K562 (cell line): ENCODE measurements around the gene HPD. TPM values are rescaled to one million over a fixed set of nuclear protein-coding genes. Genes with fewer than 3 reads are reported as not detected.

Source experiments
- CBX2 ChIP-seq: fragments of 200-600 bp; sonication (generic); IDR thresholded peaks from one replicate; pipeline ENCODE4 v1.6.1; 2012; ENCODE audit warnings: mild to moderate bottlenecking, low read length, inconsistent platforms; ENCODE audit not compliant: insufficient read depth, poor library complexity, severe bottlenecking
- CCAR2 ChIP-seq: fragments of 200-400 bp; formaldehyde crosslinking; IDR thresholded peaks from 2 replicates; pipeline ENCODE4 v1.6.1; 2017; ENCODE audit warnings: mild to moderate bottlenecking, low read depth, low read length
- CREM ChIP-seq: IDR thresholded peaks from 2 replicates; pipeline ENCODE4 v1.6.1; 2014; ENCODE audit warnings: antibody characterized with exemption, low read depth
- CUX1 ChIP-seq: fragments of 200-800 bp; sonication (Bioruptor generic); IDR thresholded peaks from 2 replicates; pipeline ENCODE4 v1.6.1; 2016; ENCODE audit warnings: missing genetic modification characterization, missing compliant biosample characterization
- ELF4 ChIP-seq: fragments of 450-650 bp; formaldehyde crosslinking; IDR thresholded peaks from 2 replicates; pipeline ENCODE4 v1.4.0; 2022; ENCODE audit warnings: missing genetic modification characterization
- FOXJ2 ChIP-seq: fragments of 200-800 bp; sonication (Bioruptor generic); IDR thresholded peaks from 2 replicates; pipeline ENCODE4 v1.6.1; 2016; ENCODE audit warnings: missing genetic modification characterization, missing compliant biosample characterization
- FOXK2 ChIP-seq, 2 experiments: fragments of 450-650 bp; IDR thresholded peaks in 1 of 2; conservative IDR thresholded peaks in 1 of 2; 2 replicates each; pipeline ENCODE4 v1.6.1; 2016; ENCODE audit warnings: low read depth in 2 of 2, mild to moderate bottlenecking in 1 of 2
- HDAC6 ChIP-seq: IDR thresholded peaks from 2 replicates; pipeline ENCODE4 v1.6.1; 2012; ENCODE audit warnings: low read depth, mild to moderate bottlenecking, control low read depth, inconsistent platforms, low read length, moderate library complexity
- HMGXB4 ChIP-seq: sonication (generic); formaldehyde crosslinking; IDR thresholded peaks from 2 replicates; pipeline ENCODE4 v1.8.1; 2023; ENCODE audit warnings: mild to moderate bottlenecking, missing genetic modification reagents
- KAT8 ChIP-seq: fragments of 450-650 bp; IDR thresholded peaks from 2 replicates; pipeline ENCODE4 v1.6.1; 2016; ENCODE audit warnings: low read depth, mild to moderate bottlenecking
- KLF6 ChIP-seq: fragments of 250-450 bp; sonication (Bioruptor Pico); IDR thresholded peaks from 2 replicates; pipeline ENCODE4 v1.4.0; 2020; ENCODE audit warnings: mild to moderate bottlenecking, moderate library complexity, borderline replicate concordance
- MXD1 ChIP-seq: fragments of 250-450 bp; sonication (Bioruptor Pico); IDR thresholded peaks from 2 replicates; pipeline ENCODE4 v1.8.0; 2021; ENCODE audit warnings: borderline replicate concordance, mild to moderate bottlenecking, moderate library complexity; ENCODE audit not compliant: poor library complexity, severe bottlenecking
- NCOA2 ChIP-seq, 2 experiments: fragments of 450-650 bp; IDR thresholded peaks; 2 replicates each; pipeline ENCODE4 v1.6.1; 2018; ENCODE audit warnings: mild to moderate bottlenecking in 2 of 2, moderate library complexity in 1 of 2; ENCODE audit not compliant: partially characterized antibody in 2 of 2
- NFYB ChIP-seq: IDR thresholded peaks from 2 replicates; pipeline ENCODE4 v1.6.1; 2011; ENCODE audit warnings: mild to moderate bottlenecking, moderate library complexity; ENCODE audit not compliant: insufficient read length; ENCODE audit errors: extremely low read depth
- PCBP1 ChIP-seq: fragments of 200-400 bp; formaldehyde crosslinking; IDR thresholded peaks from 2 replicates; pipeline ENCODE4 v1.6.1; 2018; ENCODE audit warnings: mild to moderate bottlenecking, low read depth, low read length; ENCODE audit not compliant: poor library complexity, severe bottlenecking
- PTTG1 ChIP-seq: fragments of 450-650 bp; IDR thresholded peaks from 2 replicates; pipeline ENCODE4 v1.6.1; 2016; ENCODE audit warnings: low read depth, mild to moderate bottlenecking, missing genetic modification characterization, missing compliant biosample characterization
- ZNF140 ChIP-seq: fragments of 250-450 bp; sonication (Bioruptor Pico); IDR thresholded peaks from 2 replicates; pipeline ENCODE4 v1.8.0; 2021; ENCODE audit warnings: moderate library complexity, mild to moderate bottlenecking, inconsistent platforms
- ZNF274 ChIP-seq: IDR thresholded peaks from 2 replicates; pipeline ENCODE4 v1.6.1; 2011; ENCODE audit warnings: low read depth, mild to moderate bottlenecking, low read length, moderate library complexity, borderline replicate concordance
- ZNF551 ChIP-seq: fragments of 250-450 bp; sonication (Bioruptor Pico); IDR thresholded peaks from 2 replicates; pipeline ENCODE4 v1.5.0; 2021; ENCODE audit warnings: mild to moderate bottlenecking, moderate library complexity
- polyA plus RNA-seq, 8 experiments: library from polyadenylated mRNA; depleted of rRNA in 4 of 8; stranded (reverse) in 5 of 8; unstranded in 3 of 8; fragments of >200 nt; fragmentation: Nextera tagmentation in 2 of 8; fragmentation: Illumina TruSeq in 1 of 8; extraction: Ambion mirVana in 2 of 8; extraction: Trizol in 1 of 8; gene quantifications; 2 replicates each; pipeline versions ENCODE4 v1.2.1 to v1.2.3, GENCODE V29; 2011 to 2014; ENCODE audit warnings: inconsistent platforms in 1 of 8, missing spikeins in 1 of 8
- total RNA-seq, 7 experiments: library from RNA; depleted of rRNA in 6 of 7; stranded (reverse); fragments of >200 nt in 6 of 7; fragmentation: Illumina TruSeq in 2 of 7; extraction: Trizol in 2 of 7; gene quantifications; 2 replicates each; pipeline versions ENCODE4 v1.2.1 to v1.2.3, GENCODE V29; 2011 to 2021; ENCODE audit warnings: low replicate concordance in 1 of 7

Gene HPD
- total and polyA plus RNA-seq, 9 of the 15 experiments (the other 6 are each of a cell fraction or from before 2014, with no cell fraction given) = 0.06 to 0.29 (median 0.07) TPM; not detected in 4

DNA sequence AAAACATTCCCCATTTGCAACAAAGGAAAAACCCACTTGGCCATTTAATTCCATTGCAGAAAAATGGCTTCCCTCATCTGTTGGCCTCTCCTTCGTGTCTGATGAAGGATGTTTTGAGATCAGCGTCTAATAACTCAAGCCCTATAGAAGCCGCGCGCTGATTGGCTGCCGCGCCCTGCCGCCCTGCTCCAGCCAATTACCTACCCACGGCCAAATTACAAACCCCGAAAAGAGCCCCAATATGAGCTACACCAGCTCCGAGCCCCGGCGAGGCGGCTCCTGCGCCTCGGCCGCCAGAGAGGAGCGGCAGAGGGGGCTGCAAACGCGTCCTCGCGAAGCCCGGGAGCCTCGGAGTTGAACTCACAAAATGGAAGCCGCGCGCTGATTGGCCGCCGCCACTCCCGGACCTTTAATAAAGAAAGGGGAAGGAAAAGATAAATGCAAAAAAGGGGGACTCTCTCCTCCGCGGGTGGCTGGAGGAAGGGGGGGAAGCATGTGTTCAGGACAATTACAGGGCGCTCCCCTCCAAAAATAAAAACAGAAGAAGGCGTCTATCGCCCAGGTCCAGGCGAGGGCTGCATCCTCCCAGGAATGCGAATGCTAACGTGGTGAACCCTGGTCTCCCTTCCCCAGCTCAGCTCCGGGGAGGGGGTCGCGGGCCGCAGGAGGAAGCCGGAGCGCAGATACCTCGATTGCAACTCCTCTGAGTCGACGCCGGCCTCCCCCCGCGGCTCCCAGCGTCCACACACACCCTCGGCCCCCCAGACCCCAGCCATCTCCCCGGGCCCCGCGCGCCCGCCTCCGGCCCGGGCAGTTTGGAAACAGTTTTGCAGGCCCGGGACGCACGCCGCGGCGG, 55.6 kb downstream of the HPD start (continued):
- no peak; the same call in 1 of the 2 replicates for TF ChIP-seq CUX1 (CRISPR knock-in tag)
- TF ChIP-seq CREM = peak; percentile 57; the same call in 1 of the 2 replicates
- peak in 1 of 2 experiments; percentile 36; a peak in 1 of 4 replicates for TF ChIP-seq FOXK2 (conservative IDR thresholded peaks at IDR 0.05 in 1 of 2, IDR thresholded peaks at IDR 0.05 in 1 of 2; ENCODE audit: low read depth in 2 of 2)
- TF ChIP-seq ZNF551 (CRISPR knock-in tag) = no peak
- no peak for TF ChIP-seq CCAR2
- TF ChIP-seq KAT8 = no peak
- TF ChIP-seq PTTG1 (tag) = no peak
- TF ChIP-seq NFYB = peak; percentile 55
- TF ChIP-seq FOXJ2 = no peak
- no peak for TF ChIP-seq HDAC6
- TF ChIP-seq CBX2 = no peak
- TF ChIP-seq KLF6 = 0 out of 2 replicates have a peak, but pooled peaks have one; percentile 33
- TF ChIP-seq NCOA2 (IDR thresholded peaks at IDR 0.05; ENCODE audit: partially characterized antibody in 2 of 2) = no peak
- no peak for TF ChIP-seq HMGXB4 (CRISPR knock-in tag)
- no peak for TF ChIP-seq ZNF140
- TF ChIP-seq ZNF274 = no peak
- no peak for TF ChIP-seq ELF4 (CRISPR knock-in tag)
- no peak for TF ChIP-seq PCBP1
- no peak for TF ChIP-seq MXD1 (CRISPR knock-in tag)
